HG02642 (cell line): ENCODE measurements around the gene EIF4G3.
A peak's percentile ranks its signal among the peaks of the same experiment; 100 is the strongest.

Source experiments
- ATAC-seq: cut with Tn5 transposase; IDR thresholded peaks from one replicate; pipeline ENCODE4 v1.9.1; 2021; ENCODE audit warnings: mild to moderate bottlenecking; ENCODE audit not compliant: unreplicated experiment, poor library complexity

EIF4G3 gene

GRCh38 chr1:20787840-20788795, 388.6 kb downstream of the EIF4G3 start:
- ATAC-seq = no peak

GRCh38 chr1:20787029-20787839, 389.5 kb downstream of the EIF4G3 start, which contains the start of gene HP1BP3:
Gene HP1BP3, minus strand, starts transcription at chr1:20787307. Its CDS starts 6,867 bp downstream, at chr1:20780440.
- peak; percentile 66 for ATAC-seq

- ATAC-seq = peak; percentile 80
These were observed 390.3 kb downstream of the EIF4G3 start for GRCh38 chr1:20786253-20787028.

GRCh38 chr1:20785907-20786252, 390.8 kb downstream of the EIF4G3 start:
- ATAC-seq = no peak

GRCh38 chr1:20775700-20776099, 401.0 kb downstream of the EIF4G3 start:
- no peak for ATAC-seq

- ATAC-seq = no peak
These were observed 404.9 kb downstream of the EIF4G3 start for GRCh38 chr1:20771780-20772179.

- no peak for ATAC-seq
These were observed 406.2 kb downstream of the EIF4G3 start for GRCh38 chr1:20770314-20771087.

- ATAC-seq = no peak
These were observed 409.4 kb downstream of the EIF4G3 start for GRCh38 chr1:20767271-20767670.

GRCh38 chr1:20763417-20763816, 413.3 kb downstream of the EIF4G3 start:
- ATAC-seq = no peak

GRCh38 chr1:20760322-20760721, 416.4 kb downstream of the EIF4G3 start:
- no peak for ATAC-seq
